ENCODE results near the gene MCM5.

Gene MCM5

GRCh38 chr22:35400501-35400790 lies 506 bp downstream of the MCM5 start:
- no peaks in the 10 kb centered on the region for H3K9me3 ChIP-seq (replicated peaks; ENCODE audit: insufficient read depth, low read length)
- no peaks in the 10 kb centered on the region for H3F3A ChIP-seq (ENCODE audit: insufficient read depth, low read length)
- TF ChIP-seq CTCF (IDR thresholded peaks at IDR 0.05; ENCODE audit: low read length), result no peak
- TF ChIP-seq EZH2 (optimal IDR thresholded peaks at IDR 0.05; ENCODE audit: low read depth, low read length), result no peak
- no peak for TF ChIP-seq EZH2phosphoT487 (IDR thresholded peaks at IDR 0.05; ENCODE audit: low read length)
- H3K27ac ChIP-seq (ENCODE audit: low read length), result peak overlapping the region; percentile 42; the same call in 1 of the 2 replicates
- DNase-seq, result peak; percentile 40
- H3K4me1 ChIP-seq (ENCODE audit: low read length), result peaks cover 7% of the 10 kb centered on the region
- no peaks in the 10 kb centered on the region for H3K9me2 ChIP-seq (replicated peaks; ENCODE audit: insufficient read depth, low read length)
- no peaks in the 10 kb centered on the region for H3K27me3 ChIP-seq (replicated peaks; ENCODE audit: insufficient read depth, low read length)
- H2AFZ ChIP-seq (ENCODE audit: low read length), result peak overlapping the region; percentile 64
- H3K79me2 ChIP-seq (ENCODE audit: low read length), result peaks cover 47% of the 10 kb centered on the region
- peak overlapping the region; percentile 94 for H3K4me3 ChIP-seq (ENCODE audit: low read length)
- H4K20me1 ChIP-seq (ENCODE audit: insufficient read depth, low read length), result no peaks in the 10 kb centered on the region
- H3K36me3 ChIP-seq (replicated peaks; ENCODE audit: insufficient read depth, low read length), result 0 out of 2 replicates have a peak, but pooled peaks cover 2% of the 10 kb centered on the region
- H3K9ac ChIP-seq (ENCODE audit: low read length), result peak overlapping the region; percentile 96
- peak overlapping the region; percentile 77 for H3K4me2 ChIP-seq (ENCODE audit: low read depth, low read length)

- H3K9me3 ChIP-seq (replicated peaks; ENCODE audit: insufficient read depth, low read length), result no peaks in the 10 kb centered on the region
- H3K4me3 ChIP-seq (ENCODE audit: low read length), result no peak overlapping the region
- H3K36me3 ChIP-seq (replicated peaks; ENCODE audit: insufficient read depth, low read length), result 0 out of 2 replicates have a peak, but pooled peaks cover 2% of the 10 kb centered on the region
- TF ChIP-seq EZH2phosphoT487 (IDR thresholded peaks at IDR 0.05; ENCODE audit: low read length) (no peak), EZH2 (optimal IDR thresholded peaks at IDR 0.05; ENCODE audit: low read depth, low read length) (no peak), CTCF (IDR thresholded peaks at IDR 0.05; ENCODE audit: low read length) (no peak)
- no peak overlapping the region for H3K27ac ChIP-seq (ENCODE audit: low read length)
- peaks cover 7% of the 10 kb centered on the region for H3K4me1 ChIP-seq (ENCODE audit: low read length)
- H3K4me2 ChIP-seq (ENCODE audit: low read depth, low read length), result peak overlapping the region; percentile 77; the same call in 1 of the 2 replicates
- H3K79me2 ChIP-seq (ENCODE audit: low read length), result peaks cover 55% of the 10 kb centered on the region
- no peak for DNase-seq
- H3F3A ChIP-seq (ENCODE audit: insufficient read depth, low read length), result no peaks in the 10 kb centered on the region
- no peak overlapping the region for H2AFZ ChIP-seq (ENCODE audit: low read length)
- H3K9ac ChIP-seq (ENCODE audit: low read length), result no peak overlapping the region
- H3K27me3 ChIP-seq (replicated peaks; ENCODE audit: insufficient read depth, low read length), result no peaks in the 10 kb centered on the region
- H4K20me1 ChIP-seq (ENCODE audit: insufficient read depth, low read length), result no peaks in the 10 kb centered on the region
- no peaks in the 10 kb centered on the region for H3K9me2 ChIP-seq (replicated peaks; ENCODE audit: insufficient read depth, low read length)
Measured at GRCh38 chr22:35401863-35402262, 1.9 kb downstream of the MCM5 start.

- Histone ChIP-seq H3K27me3 (replicated peaks; ENCODE audit: insufficient read depth, low read length) (no peaks in the 10 kb centered on the region), H3K9ac (ENCODE audit: low read length) (no peak overlapping the region), H3K4me2 (ENCODE audit: low read depth, low read length) (no peak overlapping the region), H3K4me3 (ENCODE audit: low read length) (no peak overlapping the region), H3K9me2 (replicated peaks; ENCODE audit: insufficient read depth, low read length) (no peaks in the 10 kb centered on the region), H3K36me3 (replicated peaks; ENCODE audit: insufficient read depth, low read length) (peaks cover 2% of the 10 kb centered on the region; the same call in 1 of the 2 replicates), H3K79me2 (ENCODE audit: low read length) (peaks cover 64% of the 10 kb centered on the region), H3K27ac (ENCODE audit: low read length) (no peak overlapping the region), H3K9me3 (replicated peaks; ENCODE audit: insufficient read depth, low read length) (no peaks in the 10 kb centered on the region), H3K4me1 (ENCODE audit: low read length) (peaks cover 7% of the 10 kb centered on the region), H4K20me1 (ENCODE audit: insufficient read depth, low read length) (no peaks in the 10 kb centered on the region), H2AFZ (ENCODE audit: low read length) (no peak overlapping the region), H3F3A (ENCODE audit: insufficient read depth, low read length) (no peaks in the 10 kb centered on the region)
- DNase-seq, result no peak
- no peak for TF ChIP-seq EZH2phosphoT487 (IDR thresholded peaks at IDR 0.05; ENCODE audit: low read length)
- no peak for TF ChIP-seq EZH2 (optimal IDR thresholded peaks at IDR 0.05; ENCODE audit: low read depth, low read length)
- no peak for TF ChIP-seq CTCF (IDR thresholded peaks at IDR 0.05; ENCODE audit: low read length)
Measured at GRCh38 chr22:35403356-35403755, 3.4 kb downstream of the MCM5 start.
